SK-N-SH treated with all-trans-retinoic acid at 6 μM for 48 hours (cell line): ENCODE measurements around the gene LRRC53.

Source experiments
- ATAC-seq: fragments of 200-7000 bp; cut with Tn5 transposase; 3 replicates; pipeline ENCODE4 v1.9.1; 2020; ENCODE audit warnings: mild to moderate bottlenecking, moderate library complexity
- ARNTL ChIP-seq: fragments of 450-650 bp; formaldehyde crosslinking; IDR thresholded peaks from 2 replicates; pipeline ENCODE4 v1.5.0; 2020; ENCODE audit warnings: low read depth, mild to moderate bottlenecking, moderate library complexity, borderline replicate concordance
- BACH2 ChIP-seq: fragments of 250-450 bp; sonication (Bioruptor Pico); IDR thresholded peaks from 2 replicates; pipeline ENCODE4 v1.9.0; 2021; ENCODE audit warnings: mild to moderate bottlenecking, borderline replicate concordance
- CREB5 ChIP-seq: fragments of 250-450 bp; sonication (Bioruptor Pico); IDR thresholded peaks from 2 replicates; pipeline ENCODE4 v1.5.1; 2020; ENCODE audit warnings: low read depth, mild to moderate bottlenecking, moderate library complexity
- CSDC2 ChIP-seq: fragments of 250-450 bp; sonication (Bioruptor Pico); IDR thresholded peaks from 2 replicates; pipeline ENCODE4 v1.5.0; 2020; ENCODE audit warnings: mild to moderate bottlenecking, moderate library complexity
- CSRNP3 ChIP-seq: fragments of 250-450 bp; sonication (Bioruptor Pico); IDR thresholded peaks from 2 replicates; pipeline ENCODE4 v1.5.1; 2021; ENCODE audit warnings: mild to moderate bottlenecking, moderate library complexity
- ESRRG ChIP-seq: fragments of 250-450 bp; sonication (Bioruptor Pico); IDR thresholded peaks from 2 replicates; pipeline ENCODE4 v1.6.1; 2021; ENCODE audit warnings: mild to moderate bottlenecking
- GLIS3 ChIP-seq: fragments of 250-450 bp; sonication (Bioruptor Pico); IDR thresholded peaks from 2 replicates; pipeline ENCODE4 v1.5.0; 2020; ENCODE audit warnings: mild to moderate bottlenecking, moderate library complexity
- ISL1 ChIP-seq: fragments of 250-450 bp; sonication (Bioruptor Pico); IDR thresholded peaks from 2 replicates; pipeline ENCODE4 v2.1.2; 2022; ENCODE audit warnings: mild to moderate bottlenecking, moderate library complexity
- PATZ1 ChIP-seq: fragments of 250-450 bp; sonication (Bioruptor Pico); IDR thresholded peaks from 2 replicates; pipeline ENCODE4 v1.8.0; 2020; ENCODE audit warnings: mild to moderate bottlenecking, moderate library complexity, borderline replicate concordance
- PPARA ChIP-seq: fragments of 250-450 bp; sonication (Bioruptor Pico); IDR thresholded peaks from 2 replicates; pipeline ENCODE4 v1.5.0; 2020; ENCODE audit warnings: mild to moderate bottlenecking, borderline replicate concordance
- RARB ChIP-seq: fragments of 250-450 bp; sonication (Bioruptor Pico); IDR thresholded peaks from 2 replicates; pipeline ENCODE4 v1.8.0; 2021; ENCODE audit warnings: mild to moderate bottlenecking, moderate library complexity
- TCF4 ChIP-seq: fragments of 250-450 bp; sonication (Bioruptor Pico); IDR thresholded peaks from 2 replicates; pipeline ENCODE4 v1.8.0; 2021; ENCODE audit warnings: mild to moderate bottlenecking, moderate library complexity, borderline replicate concordance
- TOX ChIP-seq: fragments of 250-450 bp; sonication (Bioruptor Pico); IDR thresholded peaks from 2 replicates; pipeline ENCODE4 v1.8.0; 2021; ENCODE audit warnings: mild to moderate bottlenecking, moderate library complexity, borderline replicate concordance
- TSHZ2 ChIP-seq: fragments of 250-450 bp; sonication (Bioruptor Pico); IDR thresholded peaks from 2 replicates; pipeline ENCODE4 v1.5.0; 2020; ENCODE audit warnings: mild to moderate bottlenecking, moderate library complexity
- ZC3H10 ChIP-seq: fragments of 250-450 bp; sonication (Bioruptor Pico); IDR thresholded peaks from 2 replicates; pipeline ENCODE4 v1.5.1; 2021; ENCODE audit warnings: mild to moderate bottlenecking, moderate library complexity
- ZFP3 ChIP-seq: fragments of 250-450 bp; sonication (Bioruptor Pico); IDR thresholded peaks from 2 replicates; pipeline ENCODE4 v1.5.0; 2020; ENCODE audit warnings: mild to moderate bottlenecking, moderate library complexity
- ZFP30 ChIP-seq: fragments of 450-650 bp; formaldehyde crosslinking; IDR thresholded peaks from 2 replicates; pipeline ENCODE4 v1.5.0; 2022; ENCODE audit warnings: mild to moderate bottlenecking, moderate library complexity
- ZNF565 ChIP-seq: fragments of 450-650 bp; formaldehyde crosslinking; conservative IDR thresholded peaks from 2 replicates; pipeline ENCODE4 v1.5.0; 2020; ENCODE audit warnings: low read depth, mild to moderate bottlenecking, moderate library complexity
- ZNF70 ChIP-seq: fragments of 450-650 bp; formaldehyde crosslinking; IDR thresholded peaks from 2 replicates; pipeline ENCODE4 v1.5.0; 2020; ENCODE audit warnings: mild to moderate bottlenecking, moderate library complexity
- ZNF8 ChIP-seq: fragments of 450-650 bp; formaldehyde crosslinking; IDR thresholded peaks from 2 replicates; pipeline ENCODE4 v1.5.0; 2020; ENCODE audit warnings: mild to moderate bottlenecking, moderate library complexity

LRRC53 gene

GRCh38 chr1:74512170-74512915, at the start of gene LRRC53:
Gene LRRC53, minus strand, starts transcription at chr1:74512611. Its CDS starts 29,262 bp downstream, at chr1:74483349.
- ATAC-seq: no peak
- TF ChIP-seq CREB5 (CRISPR knock-in tag) (no peak), PPARA (CRISPR knock-in tag) (no peak), RARB (no peak), ZNF70 (CRISPR knock-in tag) (no peak), TOX (no peak), ARNTL (CRISPR knock-in tag) (no peak), TSHZ2 (CRISPR knock-in tag) (no peak), ZC3H10 (no peak), ZNF565 (CRISPR knock-in tag) (no peak), PATZ1 (no peak), CSDC2 (CRISPR knock-in tag) (no peak), ZFP3 (CRISPR knock-in tag) (no peak), ZNF8 (no peak), ZFP30 (CRISPR knock-in tag) (no peak), TCF4 (CRISPR knock-in tag) (no peak), ESRRG (CRISPR knock-in tag) (no peak), GLIS3 (CRISPR knock-in tag) (no peak), BACH2 (CRISPR knock-in tag) (no peak)

- TF ChIP-seq ISL1 (CRISPR knock-in tag): no peak
- TF ChIP-seq PATZ1: no peak
- no peak for TF ChIP-seq CSRNP3 (CRISPR knock-in tag)
- no peak for TF ChIP-seq ZFP3 (CRISPR knock-in tag)
- TF ChIP-seq ZNF565 (CRISPR knock-in tag): no peak
- TF ChIP-seq BACH2 (CRISPR knock-in tag): no peak
- no peak for TF ChIP-seq GLIS3 (CRISPR knock-in tag)
- TF ChIP-seq TOX: no peak
- TF ChIP-seq TSHZ2 (CRISPR knock-in tag): no peak
- TF ChIP-seq ZFP30 (CRISPR knock-in tag): no peak
- TF ChIP-seq CSDC2 (CRISPR knock-in tag): no peak
- TF ChIP-seq ARNTL (CRISPR knock-in tag): no peak
- no peak for TF ChIP-seq TCF4 (CRISPR knock-in tag)
- TF ChIP-seq PPARA (CRISPR knock-in tag): no peak
- TF ChIP-seq ZC3H10: no peak
- no peak for ATAC-seq
Observed at GRCh38 chr1:74549932-74550331, 37.5 kb upstream of the LRRC53 start.
